HepG2 (cell line): ENCODE measurements around the gene ZMAT2. TPM values are rescaled to one million over a fixed set of nuclear protein-coding genes. Genes with fewer than 3 reads are reported as not detected.

Experiments used
- CBFB ChIP-seq: sonication (generic); formaldehyde crosslinking; IDR thresholded peaks from 2 replicates; pipeline ENCODE4 v1.4.0; 2020; ENCODE audit warnings: missing genetic modification reagents
- CEBPG ChIP-seq: IDR thresholded peaks from 2 replicates; pipeline ENCODE4 v1.6.1; 2016
- PRMT3 ChIP-seq: sonication (generic); formaldehyde crosslinking; IDR thresholded peaks from 2 replicates; pipeline ENCODE4 v1.8.1; 2022; ENCODE audit warnings: low read depth, mild to moderate bottlenecking, moderate library complexity, missing genetic modification reagents, borderline replicate concordance
- RXRB ChIP-seq: IDR thresholded peaks from 2 replicates; pipeline ENCODE4 v1.6.1; 2016; ENCODE audit warnings: borderline replicate concordance, missing genetic modification reagents, missing compliant biosample characterization
- SAP130 ChIP-seq: IDR thresholded peaks from 2 replicates; pipeline ENCODE4 v1.6.1; 2016; ENCODE audit warnings: low read depth
- SRSF1 ChIP-seq: fragments of 200-400 bp; formaldehyde crosslinking; optimal IDR thresholded peaks from 2 replicates; pipeline ENCODE3; 2017; ENCODE audit warnings: mild to moderate bottlenecking, low read depth, low read length, moderate library complexity
- TOE1 ChIP-seq: sonication (generic); formaldehyde crosslinking; IDR thresholded peaks from 2 replicates; pipeline ENCODE4 v1.4.0; 2020; ENCODE audit warnings: mild to moderate bottlenecking, missing genetic modification reagents
- ZFP36L1 ChIP-seq: sonication (generic); formaldehyde crosslinking; IDR thresholded peaks from 2 replicates; pipeline ENCODE4 v1.8.0; 2022; ENCODE audit warnings: mild to moderate bottlenecking, missing genetic modification reagents, moderate library complexity
- ZNF17 ChIP-seq: sonication (generic); formaldehyde crosslinking; IDR thresholded peaks from 2 replicates; pipeline ENCODE4 v1.5.0; 2020; ENCODE audit warnings: mild to moderate bottlenecking, missing genetic modification reagents
- ZNF296 ChIP-seq: sonication (generic); formaldehyde crosslinking; conservative IDR thresholded peaks from 2 replicates; pipeline ENCODE4 v1.5.0; 2020; ENCODE audit warnings: mild to moderate bottlenecking, missing genetic modification reagents
- ZNF672 ChIP-seq: sonication (generic); formaldehyde crosslinking; IDR thresholded peaks from 2 replicates; pipeline ENCODE4 v1.8.1; 2022; ENCODE audit warnings: missing genetic modification reagents
- ZNF709 ChIP-seq: sonication (generic); formaldehyde crosslinking; IDR thresholded peaks from 2 replicates; pipeline ENCODE4 v1.5.0; 2020; ENCODE audit warnings: mild to moderate bottlenecking, missing genetic modification reagents
- ZNF792 ChIP-seq: IDR thresholded peaks from 2 replicates; pipeline ENCODE4 v1.6.1; 2016
- polyA plus RNA-seq, 8 experiments: library from polyadenylated mRNA; depleted of rRNA in 3 of 8; stranded (reverse) in 7 of 8; unstranded in 1 of 8; fragments of >200 nt; fragmentation: Illumina TruSeq in 4 of 8; extraction: Trizol in 4 of 8; gene quantifications; 2 replicates each; pipeline versions ENCODE4 v1.2.1 to v1.2.3, GENCODE V29; 2011 to 2016; ENCODE audit warnings: low read depth in 4 of 8, missing spikeins in 1 of 8, mixed read lengths in 1 of 8; ENCODE audit not compliant: insufficient read depth in 1 of 8
- total RNA-seq, 5 experiments: library from RNA; depleted of rRNA; stranded (reverse); fragments of >200 nt; fragmentation: Illumina TruSeq; extraction: Trizol; gene quantifications; 2 replicates each; pipeline ENCODE4 v1.2.3, GENCODE V29; 2016; ENCODE audit warnings: low read depth in 1 of 5
- TF ChIP-seq, protein P1 (sequence below): sonication (generic); formaldehyde crosslinking; IDR thresholded peaks from 2 replicates; pipeline ENCODE4 v1.5.0; 2020; ENCODE audit warnings: missing genetic modification reagents
- TF ChIP-seq, protein P2 (sequence below): sonication (generic); formaldehyde crosslinking; IDR thresholded peaks from 2 replicates; pipeline ENCODE4 v1.8.0; 2023; ENCODE audit warnings: mild to moderate bottlenecking, missing genetic modification reagents
- TF ChIP-seq, protein P3 (sequence below), 2 experiments: sonication (generic) in 1 of 2; formaldehyde crosslinking in 1 of 2; IDR thresholded peaks; 2 replicates each; pipeline versions ENCODE4 v1.4.0 to v1.6.1; 2016 to 2020; ENCODE audit warnings: borderline replicate concordance in 1 of 2, low read depth in 1 of 2, mild to moderate bottlenecking in 1 of 2, missing genetic modification reagents in 1 of 2
- TF ChIP-seq, protein P4 (sequence below): IDR thresholded peaks from 2 replicates; pipeline ENCODE4 v1.6.1; 2016; ENCODE audit warnings: missing biosample characterization, missing genetic modification reagents, low read depth
- TF ChIP-seq, protein P5 (sequence below): sonication (generic); formaldehyde crosslinking; IDR thresholded peaks from 2 replicates; pipeline ENCODE4 v1.8.0; 2022; ENCODE audit warnings: mild to moderate bottlenecking, missing genetic modification reagents
- TF ChIP-seq, protein P6 (sequence below): IDR thresholded peaks from 2 replicates; pipeline ENCODE4 v1.6.1; 2016; ENCODE audit warnings: low read depth, borderline replicate concordance

ZMAT2 gene
- total and polyA plus RNA-seq, 2 of the 13 experiments (the other 11 are each of a cell fraction or from before 2014, with no cell fraction given), result 35.4 to 92.8 TPM

DNA sequence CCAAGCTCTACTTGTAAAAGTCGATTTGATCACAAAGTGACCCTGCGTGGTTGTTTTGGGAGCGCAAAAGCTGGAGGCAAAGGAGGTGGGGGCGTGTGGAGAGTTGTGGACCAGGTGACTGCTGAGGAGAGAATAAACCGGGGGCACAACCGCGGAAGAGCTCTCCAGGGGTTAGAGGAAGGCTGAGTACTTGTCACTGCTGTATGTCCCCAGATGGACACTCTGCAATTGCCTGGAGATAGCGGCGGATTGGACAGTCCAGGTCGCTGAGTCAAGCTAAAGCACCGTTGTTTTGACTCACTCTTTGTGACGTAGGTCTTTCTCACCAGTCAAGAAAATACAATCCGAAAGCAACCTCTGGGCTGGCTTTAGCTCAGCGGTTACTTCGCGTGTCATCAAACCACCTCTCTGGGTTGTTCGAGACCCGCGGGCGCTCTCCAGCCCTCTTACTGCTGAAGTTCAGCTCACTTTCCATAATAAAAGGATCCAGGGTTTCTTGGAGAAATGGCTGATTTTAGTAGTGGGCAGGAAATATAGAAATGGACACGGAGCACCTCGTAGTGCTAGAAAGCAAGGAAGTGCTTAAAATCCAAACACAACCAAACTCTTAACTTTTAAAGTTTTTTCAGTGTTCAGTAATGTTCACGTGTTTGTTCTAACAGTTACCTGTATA is 25.7 kb downstream of the ZMAT2 start (continued):
- TF ChIP-seq, protein P1, sequence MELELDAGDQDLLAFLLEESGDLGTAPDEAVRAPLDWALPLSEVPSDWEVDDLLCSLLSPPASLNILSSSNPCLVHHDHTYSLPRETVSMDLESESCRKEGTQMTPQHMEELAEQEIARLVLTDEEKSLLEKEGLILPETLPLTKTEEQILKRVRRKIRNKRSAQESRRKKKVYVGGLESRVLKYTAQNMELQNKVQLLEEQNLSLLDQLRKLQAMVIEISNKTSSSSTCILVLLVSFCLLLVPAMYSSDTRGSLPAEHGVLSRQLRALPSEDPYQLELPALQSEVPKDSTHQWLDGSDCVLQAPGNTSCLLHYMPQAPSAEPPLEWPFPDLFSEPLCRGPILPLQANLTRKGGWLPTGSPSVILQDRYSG (CRISPR knock-in tag), result no peak
- peak; percentile 77; the same call in 1 of the 2 replicates for TF ChIP-seq ZNF792 (CRISPR knock-in tag)
- peak; percentile 77 for TF ChIP-seq RXRB (CRISPR knock-in tag)
- TF ChIP-seq PRMT3 (CRISPR knock-in tag), result no peak
- TF ChIP-seq, protein P2, sequence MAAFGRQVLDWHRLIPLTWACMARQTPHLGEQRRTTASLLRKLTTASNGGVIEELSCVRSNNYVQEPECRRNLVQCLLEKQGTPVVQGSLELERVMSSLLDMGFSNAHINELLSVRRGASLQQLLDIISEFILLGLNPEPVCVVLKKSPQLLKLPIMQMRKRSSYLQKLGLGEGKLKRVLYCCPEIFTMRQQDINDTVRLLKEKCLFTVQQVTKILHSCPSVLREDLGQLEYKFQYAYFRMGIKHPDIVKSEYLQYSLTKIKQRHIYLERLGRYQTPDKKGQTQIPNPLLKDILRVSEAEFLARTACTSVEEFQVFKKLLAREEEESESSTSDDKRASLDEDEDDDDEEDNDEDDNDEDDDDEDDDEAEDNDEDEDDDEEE (CRISPR knock-in tag), result peak; percentile 26; the same call in 1 of the 2 replicates
- no peak for TF ChIP-seq ZNF672 (CRISPR knock-in tag)
- TF ChIP-seq, protein P3, sequence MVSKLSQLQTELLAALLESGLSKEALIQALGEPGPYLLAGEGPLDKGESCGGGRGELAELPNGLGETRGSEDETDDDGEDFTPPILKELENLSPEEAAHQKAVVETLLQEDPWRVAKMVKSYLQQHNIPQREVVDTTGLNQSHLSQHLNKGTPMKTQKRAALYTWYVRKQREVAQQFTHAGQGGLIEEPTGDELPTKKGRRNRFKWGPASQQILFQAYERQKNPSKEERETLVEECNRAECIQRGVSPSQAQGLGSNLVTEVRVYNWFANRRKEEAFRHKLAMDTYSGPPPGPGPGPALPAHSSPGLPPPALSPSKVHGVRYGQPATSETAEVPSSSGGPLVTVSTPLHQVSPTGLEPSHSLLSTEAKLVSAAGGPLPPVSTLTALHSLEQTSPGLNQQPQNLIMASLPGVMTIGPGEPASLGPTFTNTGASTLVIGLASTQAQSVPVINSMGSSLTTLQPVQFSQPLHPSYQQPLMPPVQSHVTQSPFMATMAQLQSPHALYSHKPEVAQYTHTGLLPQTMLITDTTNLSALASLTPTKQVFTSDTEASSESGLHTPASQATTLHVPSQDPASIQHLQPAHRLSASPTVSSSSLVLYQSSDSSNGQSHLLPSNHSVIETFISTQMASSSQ (IDR thresholded peaks at IDR 0.05; ENCODE audit: low read depth), result peak; percentile 49; the same call in 1 of the 2 replicates
- TF ChIP-seq, protein P3 (CRISPR knock-in tag; IDR thresholded peaks at IDR 0.05; ENCODE audit: borderline replicate concordance), result no peak; the same call in 1 of the 2 replicates
- no peak for TF ChIP-seq ZNF709 (CRISPR knock-in tag)
- TF ChIP-seq ZFP36L1 (CRISPR knock-in tag), result 0 out of 2 replicates have a peak, but pooled peaks have one; percentile 61
- no peak for TF ChIP-seq SRSF1
- TF ChIP-seq, protein P4, sequence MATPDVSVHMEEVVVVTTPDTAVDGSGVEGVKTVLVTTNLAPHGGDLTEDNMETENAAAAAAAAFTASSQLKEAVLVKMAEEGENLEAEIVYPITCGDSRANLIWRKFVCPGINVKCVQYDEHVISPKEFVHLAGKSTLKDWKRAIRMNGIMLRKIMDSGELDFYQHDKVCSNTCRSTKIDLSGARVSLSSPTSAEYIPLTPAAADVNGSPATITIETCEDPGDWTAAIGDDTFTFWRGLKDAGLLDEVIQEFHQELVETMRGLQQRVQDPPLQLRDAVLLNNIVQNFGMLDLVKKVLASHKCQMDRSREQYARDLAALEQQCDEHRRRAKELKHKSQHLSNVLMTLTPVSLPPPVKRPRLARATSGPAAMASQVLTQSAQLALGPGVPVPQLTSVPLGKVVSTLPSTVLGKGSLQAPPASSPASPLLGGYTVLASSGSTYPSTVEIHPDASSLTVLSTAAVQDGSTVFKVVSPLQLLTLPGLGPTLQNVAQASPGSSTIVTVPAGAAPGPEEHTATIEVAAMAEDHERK (CRISPR knock-in tag), result no peak
- peak; percentile 68; the same call in 1 of the 2 replicates for TF ChIP-seq TOE1 (CRISPR knock-in tag)
- TF ChIP-seq, protein P5, sequence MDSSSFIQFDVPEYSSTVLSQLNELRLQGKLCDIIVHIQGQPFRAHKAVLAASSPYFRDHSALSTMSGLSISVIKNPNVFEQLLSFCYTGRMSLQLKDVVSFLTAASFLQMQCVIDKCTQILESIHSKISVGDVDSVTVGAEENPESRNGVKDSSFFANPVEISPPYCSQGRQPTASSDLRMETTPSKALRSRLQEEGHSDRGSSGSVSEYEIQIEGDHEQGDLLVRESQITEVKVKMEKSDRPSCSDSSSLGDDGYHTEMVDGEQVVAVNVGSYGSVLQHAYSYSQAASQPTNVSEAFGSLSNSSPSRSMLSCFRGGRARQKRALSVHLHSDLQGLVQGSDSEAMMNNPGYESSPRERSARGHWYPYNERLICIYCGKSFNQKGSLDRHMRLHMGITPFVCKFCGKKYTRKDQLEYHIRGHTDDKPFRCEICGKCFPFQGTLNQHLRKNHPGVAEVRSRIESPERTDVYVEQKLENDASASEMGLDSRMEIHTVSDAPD (CRISPR knock-in tag), result no peak
- no peak for TF ChIP-seq ZNF296
- TF ChIP-seq SAP130 (CRISPR knock-in tag), result peak; percentile 77
- TF ChIP-seq ZNF17 (CRISPR knock-in tag), result no peak
- peak; percentile 66; the same call in 1 of the 2 replicates for TF ChIP-seq CBFB
- TF ChIP-seq CEBPG (CRISPR knock-in tag), result peak; percentile 22; the same call in 1 of the 2 replicates
- TF ChIP-seq, protein P6, sequence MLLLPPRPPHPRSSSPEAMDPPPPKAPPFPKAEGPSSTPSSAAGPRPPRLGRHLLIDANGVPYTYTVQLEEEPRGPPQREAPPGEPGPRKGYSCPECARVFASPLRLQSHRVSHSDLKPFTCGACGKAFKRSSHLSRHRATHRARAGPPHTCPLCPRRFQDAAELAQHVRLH (CRISPR knock-in tag), result peak; percentile 67; the same call in 1 of the 2 replicates
